Neural crest cell (in vitro differentiated cells): Measurements from ENCODE around the gene SIGLEC1. TPM values are rescaled to one million over a fixed set of nuclear protein-coding genes. Genes with fewer than 3 reads are reported as not detected.

ENCODE experiments used
- DNase-seq: peaks from one replicate; pipeline ENCODE4 v3.0.0; 2021; ENCODE audit warnings: low read depth, mixed read lengths, low spot score
- H3K27ac Mint-ChIP-seq: one replicate; pipeline ENCODE4 v1.8.0; 2021; ENCODE audit warnings: mild to moderate bottlenecking, mixed read lengths; ENCODE audit not compliant: unreplicated experiment
- H3K27me3 Mint-ChIP-seq: 2 replicates; pipeline ENCODE4 v1.8.0; 2021; ENCODE audit warnings: low read depth, mild to moderate bottlenecking, mixed read lengths
- H3K36me3 Mint-ChIP-seq: 2 replicates; pipeline ENCODE4 v1.8.0; 2021; ENCODE audit warnings: low read depth, mild to moderate bottlenecking, mixed read lengths
- H3K4me1 Mint-ChIP-seq: 2 replicates; pipeline ENCODE4 v1.8.0; 2021; ENCODE audit warnings: mixed read lengths
- H3K4me3 Mint-ChIP-seq: one replicate; pipeline ENCODE4 v1.8.0; 2021; ENCODE audit warnings: mild to moderate bottlenecking, mixed read lengths
- H3K9me3 Mint-ChIP-seq: 2 replicates; pipeline ENCODE4 v1.8.0; 2021; ENCODE audit warnings: mixed read lengths
- CTCF ChIP-seq: fragments of 200-600 bp; sonication (generic); conservative IDR thresholded peaks from 2 replicates; pipeline ENCODE4 v1.5.0; 2021; ENCODE audit warnings: antibody characterized with exemption, mild to moderate bottlenecking
- total RNA-seq: library from RNA; stranded (reverse); gene quantifications from 2 replicates; pipeline ENCODE4 v1.2.1, GENCODE V29; 2021

The SIGLEC1 gene
- total RNA-seq, 1 donor from 2014 or later, result not detected

GRCh38 chr20:3724356-3724755, 12.0 kb upstream of the SIGLEC1 start:
- no peaks in the 10 kb centered on the region for H3K36me3 Mint-ChIP-seq
- H3K4me1 Mint-ChIP-seq, result peaks cover 9% of the 10 kb centered on the region

GRCh38 chr20:3723284-3723683, 10.9 kb upstream of the SIGLEC1 start:
- H3K36me3 Mint-ChIP-seq, result no peaks in the 10 kb centered on the region

More at GRCh38 chr20:3724356-3724755, 12.0 kb upstream of the SIGLEC1 start:
- Mint-ChIP-seq H3K27me3 (peaks cover 53% of the 10 kb centered on the region), H3K4me3 (no peak overlapping the region), H3K9me3 (no peaks in the 10 kb centered on the region), H3K27ac (no peak overlapping the region)
- TF ChIP-seq CTCF, result no peak
- DNase-seq, result no peak

GRCh38 chr20:3721912-3722311, 9.5 kb upstream of the SIGLEC1 start:
- no peak for TF ChIP-seq CTCF
- Mint-ChIP-seq H3K27ac (no peak overlapping the region), H3K4me3 (no peak overlapping the region), H3K9me3 (no peaks in the 10 kb centered on the region), H3K27me3 (peaks cover 36% of the 10 kb centered on the region), H3K4me1 (no peaks in the 10 kb centered on the region), H3K36me3 (no peaks in the 10 kb centered on the region)
- DNase-seq, result no peak

More at GRCh38 chr20:3723284-3723683, 10.9 kb upstream of the SIGLEC1 start:
- no peak for TF ChIP-seq CTCF
- H3K4me1 Mint-ChIP-seq, result peaks cover 9% of the 10 kb centered on the region
- H3K9me3 Mint-ChIP-seq, result no peaks in the 10 kb centered on the region
- H3K27ac Mint-ChIP-seq, result no peak overlapping the region
- H3K27me3 Mint-ChIP-seq, result peaks cover 50% of the 10 kb centered on the region
- no peak overlapping the region for H3K4me3 Mint-ChIP-seq
- no peak for DNase-seq

- no peak for DNase-seq
- peaks cover 28% of the 10 kb centered on the region for H3K27me3 Mint-ChIP-seq
- no peaks in the 10 kb centered on the region for H3K4me1 Mint-ChIP-seq
- no peak overlapping the region for H3K4me3 Mint-ChIP-seq
- no peaks in the 10 kb centered on the region for H3K36me3 Mint-ChIP-seq
- H3K27ac Mint-ChIP-seq, result no peak overlapping the region
- TF ChIP-seq CTCF, result no peak
- H3K9me3 Mint-ChIP-seq, result no peaks in the 10 kb centered on the region
Measured at GRCh38 chr20:3720626-3721025, 8.2 kb upstream of the SIGLEC1 start.

- no peak overlapping the region for H3K27ac Mint-ChIP-seq
Measured at GRCh38 chr20:3720068-3720467, 7.7 kb upstream of the SIGLEC1 start.

More at GRCh38 chr20:3720068-3720467, 7.7 kb upstream of the SIGLEC1 start:
- H3K9me3 Mint-ChIP-seq, result no peaks in the 10 kb centered on the region
- H3K27me3 Mint-ChIP-seq, result peaks cover 28% of the 10 kb centered on the region
- no peak overlapping the region for H3K4me3 Mint-ChIP-seq
- no peaks in the 10 kb centered on the region for H3K36me3 Mint-ChIP-seq
- TF ChIP-seq CTCF, result no peak
- DNase-seq, result no peak
- no peaks in the 10 kb centered on the region for H3K4me1 Mint-ChIP-seq
